Activated CD4-positive, CD25-positive, alpha-beta regulatory T cell treated with anti-CD3 and anti-CD28 coated beads, Interleukin-2, amount 50 U/mL, for 72 hours (primary cell): ENCODE measurements around the gene EHMT2.
"Not testable (repeated sequence)": the region's sequence is repeated elsewhere in the genome, so short reads cannot be mapped to it uniquely, and the experiment has no call there.

ENCODE experiments used
- DNase-seq: peaks from one replicate; pipeline ENCODE4 v3.0.0; 2021

Gene EHMT2

DNA sequence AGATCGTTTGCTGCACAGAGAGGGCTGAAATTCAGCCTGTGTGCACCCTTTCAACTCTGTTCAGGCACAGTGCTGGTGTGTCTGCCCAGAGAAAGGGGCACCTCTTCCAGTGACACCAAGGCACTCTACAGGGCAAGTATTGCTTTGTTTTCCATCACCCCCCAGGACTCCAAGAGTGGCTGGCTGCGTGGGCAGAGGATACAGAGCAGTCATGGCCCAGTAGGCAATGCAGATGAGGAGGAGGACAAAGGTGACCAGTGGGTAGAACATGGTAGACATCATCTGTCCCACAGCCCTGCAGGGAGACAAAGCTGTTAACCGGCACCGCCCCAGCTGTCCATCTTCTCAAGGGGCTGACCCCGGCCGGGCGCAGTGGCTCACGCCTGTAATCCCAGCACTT lies 28.2 kb downstream of the EHMT2 start:
- DNase-seq, result no peak

DNA sequence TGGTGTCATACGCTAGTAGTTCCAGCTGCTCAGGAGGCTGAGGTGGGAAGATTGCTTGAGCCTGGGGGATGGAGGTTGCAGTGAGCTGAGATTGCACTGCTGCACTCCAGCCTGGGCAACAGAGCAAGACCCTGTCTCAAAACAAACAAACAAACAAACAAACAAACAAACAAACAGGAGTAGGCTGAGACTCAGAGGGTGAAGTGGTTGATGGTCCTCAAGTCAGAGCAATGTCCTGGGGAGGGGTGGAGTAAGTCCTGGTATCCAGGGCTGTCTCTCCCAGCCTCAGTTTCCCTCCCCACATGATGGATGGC lies 28.9 kb downstream of the EHMT2 start:
- DNase-seq, result not testable (repeated sequence)

DNA sequence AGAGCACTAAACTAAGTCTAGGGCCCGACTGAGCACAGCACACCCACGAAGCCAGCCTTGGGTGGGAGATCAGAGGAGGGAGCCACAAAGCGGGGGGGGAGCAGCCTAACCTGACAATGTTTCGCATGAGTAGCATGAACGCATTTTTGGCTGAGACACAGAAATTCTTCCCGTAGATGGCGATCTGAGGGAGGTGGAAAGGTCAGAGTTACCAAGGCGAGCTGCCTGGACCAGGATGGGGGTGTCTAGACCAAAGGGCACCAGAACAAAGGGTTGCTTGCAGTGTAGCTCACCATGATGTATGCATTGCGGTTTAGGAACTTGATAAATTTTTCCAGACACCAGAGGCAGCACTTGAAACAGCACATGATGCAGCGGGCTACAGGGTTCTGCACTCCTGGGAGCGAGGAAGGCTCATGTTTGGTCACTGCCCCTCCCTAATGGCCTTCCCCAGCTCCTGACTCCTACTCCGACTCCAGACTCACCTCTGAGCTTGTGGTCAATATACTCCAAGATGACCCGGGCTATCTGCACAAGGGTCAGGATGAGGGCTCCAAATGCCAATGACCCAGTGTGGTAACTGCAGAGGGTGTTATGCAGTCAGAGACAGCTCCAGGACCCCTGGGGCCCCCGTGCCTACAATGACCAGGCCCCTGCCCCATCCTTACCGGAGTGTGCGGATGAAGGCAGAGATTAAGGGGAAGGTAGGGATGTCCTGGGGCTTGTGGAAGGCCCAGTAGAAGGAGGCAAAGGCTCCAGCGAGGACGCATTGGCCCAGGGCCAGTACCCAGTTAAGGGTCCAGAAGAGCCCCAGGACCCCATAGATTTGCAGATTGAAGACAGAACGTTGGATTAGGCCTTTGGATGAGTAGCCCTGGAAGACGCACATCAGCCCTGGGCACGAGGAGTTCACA lies 32.0 kb downstream of the EHMT2 start:
- no peak for DNase-seq

GRCh38 chr6:31864818-31865204 lies 32.7 kb downstream of the EHMT2 start:
- no peak for DNase-seq

DNA sequence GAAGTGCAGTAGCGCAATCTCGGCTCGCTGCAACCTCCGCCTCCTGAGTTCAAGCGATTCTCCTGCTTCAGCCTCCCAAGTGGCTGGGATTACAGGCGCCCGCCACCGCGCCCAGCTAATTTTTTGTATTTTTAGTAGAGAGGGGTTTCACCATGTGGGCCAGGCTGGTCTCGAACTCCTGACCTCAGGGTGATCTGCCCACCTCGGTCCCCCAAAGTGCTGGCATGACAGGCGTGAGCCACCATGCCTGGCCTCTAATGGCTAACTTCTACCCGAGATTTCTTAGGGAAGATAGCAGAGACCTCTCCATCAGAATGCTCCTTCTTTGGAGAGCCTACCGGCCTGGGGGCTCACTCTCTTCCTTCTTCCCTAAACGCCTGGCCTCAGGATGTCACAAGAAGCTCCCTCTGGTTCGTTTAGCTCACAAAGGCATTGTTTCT lies 33.4 kb downstream of the EHMT2 start:
- DNase-seq, result not testable (repeated sequence)

DNA sequence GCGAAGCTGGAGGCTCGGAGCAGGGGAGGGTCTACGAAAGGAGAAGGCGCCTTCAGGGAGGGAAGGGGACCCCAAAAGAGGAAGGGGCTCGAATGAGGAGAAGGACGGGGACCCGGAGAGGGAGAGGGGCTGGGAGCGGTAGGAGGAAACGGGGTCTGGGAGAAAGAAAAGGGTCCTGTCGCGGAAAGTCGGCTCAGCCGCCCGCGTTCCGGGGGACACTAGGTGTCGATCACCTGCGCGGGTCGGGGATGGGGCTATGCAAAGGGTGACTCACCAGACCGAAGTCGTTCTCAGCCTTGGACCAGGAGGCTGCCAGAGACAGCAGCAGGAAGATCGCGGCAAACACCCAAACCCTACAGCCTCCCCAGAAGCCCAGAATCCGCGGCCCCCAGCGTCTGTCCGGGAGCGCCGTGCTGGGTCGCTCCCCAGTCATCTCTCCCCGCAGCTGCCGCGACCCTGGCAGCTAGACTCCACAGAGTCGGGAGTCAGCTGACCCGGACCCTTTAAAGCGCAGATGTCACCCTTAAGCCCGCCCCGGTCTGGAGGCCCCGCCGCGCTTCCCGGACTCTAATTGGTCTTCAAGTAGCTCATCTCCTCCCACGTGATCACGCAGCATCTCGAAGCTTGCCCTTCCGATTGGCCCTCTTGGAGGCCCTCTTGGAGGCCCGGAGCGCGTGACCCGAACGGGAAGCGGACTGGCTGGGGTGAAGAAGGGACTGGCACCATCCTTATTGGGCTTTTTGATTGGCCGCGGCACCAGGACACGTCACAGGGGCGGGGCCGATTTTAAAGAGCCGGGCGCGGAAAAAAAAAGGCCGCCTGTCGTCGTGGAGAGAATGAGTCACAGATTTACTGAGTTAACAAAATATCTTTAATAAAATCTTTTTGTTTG lies 34.9 kb downstream of the EHMT2 start, which contains the start of gene NEU1:
Gene NEU1 (minus strand): TSS at position 478 of the 892 bp plus-strand sequence. CDS start 45 bp downstream, at position 433.
- DNase-seq, result peak; percentile 96

- no peak for DNase-seq
Measured at GRCh38 chr6:31861919-31862343, 35.6 kb downstream of the EHMT2 start.

DNA sequence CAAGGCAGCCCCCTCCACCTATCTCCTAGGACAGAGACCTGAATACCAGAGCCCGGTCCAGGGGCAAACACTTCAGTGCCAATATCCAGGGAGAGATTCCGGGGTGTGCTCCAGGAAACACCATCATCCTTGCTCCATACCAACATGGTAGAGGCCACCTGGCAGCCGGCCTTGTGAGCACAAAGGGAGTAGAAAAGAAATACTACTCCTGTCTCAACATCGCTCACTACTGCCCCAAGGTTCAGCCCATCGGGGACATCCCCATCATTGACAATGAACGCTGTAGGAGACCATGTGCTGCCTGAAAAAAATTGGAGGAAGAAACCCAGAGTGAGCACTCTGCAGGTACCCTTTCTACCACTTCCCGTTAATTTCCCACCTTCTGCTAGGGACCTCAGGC lies 36.3 kb downstream of the EHMT2 start:
- no peak for DNase-seq

DNA sequence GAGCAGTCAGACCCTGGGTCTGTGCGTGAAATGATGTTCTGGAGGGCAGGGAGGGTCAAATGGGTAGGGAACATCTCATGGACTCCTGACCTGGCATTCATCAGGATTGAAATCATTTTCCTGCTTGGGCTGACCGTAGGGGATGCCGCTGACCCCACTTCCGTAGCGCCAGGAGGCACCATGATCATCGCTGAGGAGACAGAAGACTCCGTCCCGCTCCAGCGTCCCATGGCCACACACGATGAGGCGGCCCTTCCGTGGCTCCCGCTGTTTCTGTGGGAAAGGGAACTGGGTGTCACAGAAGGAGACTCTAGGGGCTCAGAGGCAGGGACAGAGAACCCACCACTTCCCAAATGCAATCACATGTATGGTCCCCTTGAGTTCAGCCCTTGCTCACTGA lies 37.1 kb downstream of the EHMT2 start:
- DNase-seq, result no peak

DNA sequence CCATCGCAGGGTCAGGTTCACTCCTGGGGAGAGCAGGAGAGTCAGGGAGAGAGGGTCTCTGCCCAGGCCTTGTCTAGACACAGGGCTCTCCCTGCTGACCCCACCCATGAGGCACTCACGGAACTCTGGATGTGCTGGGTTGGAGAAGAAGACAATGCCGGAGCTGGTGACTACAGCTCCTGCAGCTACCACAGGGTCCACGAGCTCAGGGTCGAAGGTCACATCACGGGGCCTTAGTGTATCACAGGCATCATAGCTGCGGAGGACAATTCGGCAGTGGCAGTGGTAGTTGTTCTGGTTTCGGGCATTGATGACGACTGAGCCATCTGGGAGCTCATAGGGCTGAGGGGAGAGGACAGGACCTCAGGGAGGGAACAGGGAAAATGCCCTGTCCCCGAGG lies 37.6 kb downstream of the EHMT2 start:
- no peak for DNase-seq

- DNase-seq, result no peak
Measured at GRCh38 chr6:31858707-31859106, 38.8 kb downstream of the EHMT2 start.

DNA sequence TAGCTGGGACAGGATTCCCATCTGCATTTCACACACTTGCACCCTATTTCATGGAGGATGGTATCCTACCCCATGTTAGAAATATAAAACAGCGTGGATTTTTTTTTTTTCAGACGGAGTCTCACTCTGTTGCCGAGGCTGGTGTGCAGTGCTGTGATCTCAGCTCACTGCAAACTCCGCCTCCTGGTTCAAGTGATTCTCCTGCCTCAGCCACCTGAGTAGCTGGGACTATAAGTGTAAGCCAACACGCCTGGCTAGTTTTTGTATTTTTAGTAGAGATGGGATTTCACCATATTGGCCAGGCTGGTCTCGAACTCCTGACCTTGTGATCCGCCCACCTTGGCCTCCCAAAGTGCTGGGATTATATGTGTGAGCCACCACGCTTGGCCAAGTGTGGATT lies 39.7 kb downstream of the EHMT2 start:
- not testable (repeated sequence) for DNase-seq

DNA sequence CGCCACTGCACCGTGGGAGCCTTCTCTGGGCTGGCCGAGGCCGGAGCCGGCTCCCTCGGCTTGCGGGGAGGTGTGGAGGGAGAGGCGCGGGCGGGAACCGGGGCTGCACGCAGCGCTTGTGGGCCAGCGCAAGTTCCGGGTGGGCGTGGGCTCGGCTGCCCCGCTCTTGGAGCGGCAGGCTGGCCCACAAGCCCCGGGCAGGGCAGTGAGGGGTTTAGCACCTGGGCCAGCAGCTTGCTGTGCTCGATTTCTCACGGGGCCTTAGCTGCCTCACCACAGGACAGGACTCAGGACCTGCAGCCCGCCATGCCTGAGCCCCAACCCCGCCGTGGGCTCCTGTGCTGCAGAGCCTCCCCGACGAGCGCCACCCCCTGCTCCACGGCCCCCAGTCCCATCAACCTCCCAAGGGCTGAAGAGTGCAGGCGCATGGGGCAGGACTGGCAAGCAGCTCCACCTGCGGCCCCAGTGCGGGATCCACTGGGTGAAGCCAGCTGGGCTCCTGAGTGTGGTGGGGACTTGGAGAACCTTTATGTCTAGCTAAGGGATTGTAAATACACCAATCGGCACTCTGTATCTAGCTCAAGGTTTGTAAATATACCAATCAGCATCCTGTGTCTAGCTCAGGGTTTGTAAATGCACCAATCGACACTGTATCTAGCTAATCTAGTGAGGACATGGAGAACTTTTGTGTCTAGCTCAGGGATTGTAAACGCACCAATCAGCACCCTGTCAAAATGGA lies 45.3 kb downstream of the EHMT2 start:
- DNase-seq, result not testable (repeated sequence)

DNA sequence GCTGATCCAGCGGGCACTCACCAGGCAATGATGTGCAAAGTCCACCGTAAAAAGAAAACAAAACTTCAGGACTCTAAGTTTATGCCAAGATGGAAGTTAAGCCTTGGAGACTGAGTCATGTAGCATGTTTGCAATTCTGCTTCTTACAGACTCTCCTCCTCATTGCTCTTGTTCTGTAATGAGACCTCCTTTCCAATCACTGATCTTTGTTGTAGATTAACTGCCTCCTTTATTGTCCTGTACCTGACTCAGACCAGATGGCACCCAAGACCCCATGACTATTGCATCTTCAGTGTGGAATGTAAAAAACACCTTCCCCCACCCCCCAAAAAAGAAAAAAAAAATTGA lies 46.0 kb downstream of the EHMT2 start:
- DNase-seq, result no peak

GRCh38 chr6:31850765-31851484 lies 46.6 kb downstream of the EHMT2 start:
- DNase-seq, result no peak

GRCh38 chr6:31847276-31847978 lies 50.1 kb downstream of the EHMT2 start:
- DNase-seq, result no peak

- DNase-seq, result no peak
Measured at GRCh38 chr6:31844507-31844906, 53.0 kb downstream of the EHMT2 start.

GRCh38 chr6:31842053-31842452 lies 55.4 kb downstream of the EHMT2 start:
- no peak for DNase-seq

- not testable (repeated sequence) for DNase-seq
Measured at GRCh38 chr6:31839779-31840126, 57.7 kb downstream of the EHMT2 start.

DNA sequence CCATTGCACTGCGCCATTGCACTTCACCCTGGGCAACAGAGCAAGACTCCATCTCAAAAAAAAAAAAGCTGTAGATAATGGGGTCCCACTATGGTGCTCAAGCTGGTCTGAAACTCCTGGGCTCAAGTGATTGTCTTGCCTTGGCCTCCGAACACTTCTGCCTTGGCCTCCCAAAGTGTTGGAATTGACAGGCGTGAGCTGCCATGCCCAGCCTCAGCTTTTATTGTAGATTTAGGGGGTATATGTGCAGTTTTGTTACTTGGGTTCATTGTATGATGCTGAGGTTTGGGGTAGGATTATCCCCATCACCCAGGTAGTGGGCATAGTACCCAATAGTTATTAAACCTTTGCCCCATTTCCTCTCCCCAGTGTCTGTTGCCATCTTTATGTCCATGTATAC lies 58.5 kb downstream of the EHMT2 start:
- no peak for DNase-seq

DNA sequence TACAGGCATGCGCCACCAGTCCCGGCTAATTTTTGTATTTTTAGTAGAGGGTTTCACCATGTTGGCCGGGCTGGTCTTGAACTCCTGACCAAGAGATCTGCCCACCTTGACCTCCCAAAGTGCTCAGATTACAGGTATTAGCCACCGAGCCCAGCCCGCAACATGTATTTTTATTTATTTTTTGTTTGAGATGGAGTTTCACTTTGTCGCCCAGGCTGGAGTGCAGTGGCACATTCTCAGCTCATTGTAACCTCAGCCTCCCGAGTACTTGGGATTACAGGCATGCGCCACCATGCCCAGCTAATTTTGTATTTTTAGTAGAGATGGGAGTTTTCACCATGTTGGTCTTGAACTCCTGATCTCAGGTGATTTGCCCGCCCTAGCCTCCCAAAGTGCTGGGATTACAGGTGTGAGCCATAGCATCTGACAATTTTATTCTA lies 59.4 kb downstream of the EHMT2 start:
- DNase-seq, result not testable (repeated sequence)
